ENCODE measurements around the gene ACTRT2. TPM values are rescaled to one million over a fixed set of nuclear protein-coding genes. Genes with fewer than 3 reads are reported as not detected.

The ACTRT2 gene
- total and polyA plus RNA-seq, 10 of the 15 experiments (the other 5 are each of a cell fraction or from before 2014, with no cell fraction given) = not detected

DNA sequence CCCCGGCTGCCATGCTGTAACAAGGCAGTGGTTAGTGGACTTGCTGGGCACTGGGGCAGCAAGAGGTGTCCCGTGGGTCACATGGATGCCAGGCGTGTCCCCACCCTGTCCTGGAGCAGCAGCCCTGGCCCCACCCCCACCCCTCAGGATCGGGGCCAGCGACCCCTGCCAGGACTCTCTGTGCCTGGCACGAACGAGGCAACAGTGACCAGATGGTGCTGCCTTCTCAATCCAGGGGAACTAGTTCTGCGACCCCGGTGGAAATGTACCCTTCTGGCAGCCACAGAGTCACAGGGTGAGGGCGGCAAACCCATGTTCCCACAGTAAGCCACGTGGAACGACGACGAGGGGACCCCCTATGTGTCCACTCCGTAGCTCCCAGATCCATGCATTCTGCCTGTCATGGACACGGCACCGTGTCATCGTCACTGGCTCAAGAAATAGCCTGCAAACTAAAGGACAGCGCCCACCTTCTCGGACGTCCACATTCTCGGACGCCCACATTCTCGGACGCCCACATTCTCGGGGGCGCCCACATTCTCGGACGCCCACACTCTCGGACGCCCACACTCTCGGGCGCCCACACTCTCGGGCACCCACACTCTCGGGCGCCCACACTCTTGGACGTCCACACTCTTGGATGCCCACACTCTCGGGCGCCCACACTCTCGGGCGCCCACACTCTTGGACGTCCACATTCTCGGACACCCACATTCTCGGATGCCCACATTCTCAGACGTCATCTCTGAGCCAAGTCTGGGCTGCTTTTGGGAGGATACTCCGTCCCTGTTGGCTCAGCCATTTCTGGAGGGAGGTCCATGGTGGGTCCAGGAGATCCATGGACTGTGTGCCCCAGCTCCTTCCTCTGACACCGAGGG is 19.6 kb upstream of the ACTRT2 start:
- no peak overlapping the region for H3K9ac ChIP-seq (ENCODE audit: control insufficient read depth, insufficient read depth, low read length)
- H3K79me2 ChIP-seq (ENCODE audit: control insufficient read depth, insufficient read depth, low read length) = no peaks in the 10 kb centered on the region
- no peaks in the 10 kb centered on the region for H3K27me3 ChIP-seq (replicated peaks in 1 of 2; ENCODE audit: control insufficient read depth in 2 of 2, insufficient read depth in 2 of 2, low read length in 1 of 2)
- H3K4me2 ChIP-seq (ENCODE audit: control insufficient read depth, insufficient read depth) = no peak overlapping the region
- TF ChIP-seq CEBPB (IDR thresholded peaks at IDR 0.05; ENCODE audit: borderline replicate concordance in 1 of 2, low read depth in 2 of 2, low read length in 2 of 2) (no peak), ESRRA (IDR thresholded peaks at IDR 0.05; ENCODE audit: low read length) (no peak)
- TF ChIP-seq, protein P1, sequence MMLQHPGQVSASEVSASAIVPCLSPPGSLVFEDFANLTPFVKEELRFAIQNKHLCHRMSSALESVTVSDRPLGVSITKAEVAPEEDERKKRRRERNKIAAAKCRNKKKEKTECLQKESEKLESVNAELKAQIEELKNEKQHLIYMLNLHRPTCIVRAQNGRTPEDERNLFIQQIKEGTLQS (IDR thresholded peaks at IDR 0.05; ENCODE audit: borderline replicate concordance, extremely low read depth, low read depth, low read length) = no peak
- FAIRE-seq = no peak
- H3K9me3 ChIP-seq (replicated peaks; ENCODE audit: control insufficient read depth, insufficient read depth, low read length) = no peaks in the 10 kb centered on the region; the same call in 2 of the 3 replicates
- ChIA-PET CTCF (no interaction called here), RAD21 (ENCODE audit: unreplicated experiment) (no interaction called here), POLR2A (no interaction called here), SMC1A (ENCODE audit: uncharacterized antibody, unreplicated experiment) (no interaction called here)
- intact Hi-C loops (cut with micrococcal nuclease; ENCODE audit: unreplicated experiment) = no loop called here
- ATAC-seq = no peak
- H2AFZ ChIP-seq (ENCODE audit: control insufficient read depth, low read depth, low read length) = no peak overlapping the region
- 53% methylated on average over 47 of the region's 47 CpGs for WGBS (ENCODE audit: insufficient coverage, insufficient replicate concordance, low lambda C conversion rate, missing lambda C conversion rate)
- H3K4me3 ChIP-seq = no peak overlapping the region
- no peaks in the 10 kb centered on the region for H4K20me1 ChIP-seq (ENCODE audit: control insufficient read depth, insufficient read depth)
- in situ Hi-C loops (cut with MboI) = no loop called here
- BruUV-seq (replicated peaks) = no TSS peak
- no peak for DNase-seq (ENCODE audit: low read depth, low spot score)
- no peaks in the 10 kb centered on the region for H3K36me3 ChIP-seq (ENCODE audit: control insufficient read depth in 2 of 2, insufficient read depth in 2 of 2, low read length in 1 of 2)
- H3K4me1 ChIP-seq (ENCODE audit: control insufficient read depth, insufficient read depth, low read length) = no peaks in the 10 kb centered on the region
- H3K27ac ChIP-seq (ENCODE audit: control insufficient read depth, insufficient read depth) = no peak overlapping the region

DNA sequence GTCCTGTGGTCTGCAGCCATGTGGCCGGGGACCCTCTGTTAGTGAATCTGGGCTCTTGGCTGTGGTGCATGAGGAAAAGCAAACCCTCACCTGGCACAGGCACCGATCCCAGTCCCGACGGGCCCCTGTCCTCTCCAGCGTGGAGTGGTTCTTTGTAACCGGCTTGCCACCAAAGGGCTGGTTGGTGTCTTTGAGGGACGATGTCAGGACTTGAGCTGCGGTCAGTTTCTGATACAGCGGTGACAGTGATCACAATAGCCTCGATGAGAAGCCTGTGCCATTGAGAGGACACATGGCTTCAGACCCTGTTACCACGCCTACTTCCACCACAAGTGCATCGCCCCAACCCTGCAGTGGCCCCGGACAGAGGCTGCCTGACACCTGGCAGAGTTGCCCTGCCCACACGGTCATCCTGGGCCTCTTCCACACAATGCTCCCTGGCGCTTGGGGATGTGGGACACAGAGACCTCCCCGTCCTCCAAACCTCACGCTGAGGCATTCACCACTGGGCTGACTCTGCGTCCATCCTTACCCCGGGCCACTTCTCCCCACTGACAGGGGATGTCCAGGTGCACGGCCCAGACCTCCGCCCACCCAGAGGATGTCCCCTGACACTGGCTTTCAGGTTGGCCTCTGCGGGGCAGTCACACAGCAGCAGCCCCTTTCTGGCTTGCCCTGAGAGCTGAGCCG is 18.8 kb upstream of the ACTRT2 start:
- Histone ChIP-seq H3K4me1 (ENCODE audit: control insufficient read depth, insufficient read depth, low read length) (no peaks in the 10 kb centered on the region), H3K4me3 (no peak overlapping the region), H3K36me3 (ENCODE audit: control insufficient read depth in 2 of 2, insufficient read depth in 2 of 2, low read length in 1 of 2) (no peaks in the 10 kb centered on the region), H3K9ac (ENCODE audit: control insufficient read depth, insufficient read depth, low read length) (no peak overlapping the region), H3K79me2 (ENCODE audit: control insufficient read depth, insufficient read depth, low read length) (no peaks in the 10 kb centered on the region), H3K27ac (ENCODE audit: control insufficient read depth, insufficient read depth) (no peak overlapping the region), H4K20me1 (ENCODE audit: control insufficient read depth, insufficient read depth) (no peaks in the 10 kb centered on the region), H3K27me3 (replicated peaks in 1 of 2; ENCODE audit: control insufficient read depth in 2 of 2, insufficient read depth in 2 of 2, low read length in 1 of 2) (no peaks in the 10 kb centered on the region), H2AFZ (ENCODE audit: control insufficient read depth, low read depth, low read length) (no peak overlapping the region), H3K4me2 (ENCODE audit: control insufficient read depth, insufficient read depth) (no peak overlapping the region), H3K9me3 (replicated peaks; ENCODE audit: control insufficient read depth, insufficient read depth, low read length) (no peaks in the 10 kb centered on the region; the same call in 2 of the 3 replicates)
- CTCF ChIA-PET = no interaction called here
- SMC1A ChIA-PET (ENCODE audit: uncharacterized antibody, unreplicated experiment) = no interaction called here
- RAD21 ChIA-PET (ENCODE audit: unreplicated experiment) = no interaction called here
- no peak for DNase-seq (ENCODE audit: low read depth, low spot score)
- in situ Hi-C loops (cut with MboI) = no loop called here
- POLR2A ChIA-PET = no interaction called here
- TF ChIP-seq SMARCA5 (IDR thresholded peaks at IDR 0.05) (no peak), CBFB (IDR thresholded peaks at IDR 0.05; ENCODE audit: low read depth) (no peak), MXI1 (IDR thresholded peaks at IDR 0.05; ENCODE audit: low read depth, low read length) (no peak), NRF1 (conservative IDR thresholded peaks at IDR 0.05; ENCODE audit: low read depth, low read length) (no peak), STAT3 (IDR thresholded peaks at IDR 0.05; ENCODE audit: low read depth, low read length) (no peak), JUND (IDR thresholded peaks at IDR 0.05; ENCODE audit: low read depth, low read length) (no peak)
- FAIRE-seq = no peak
- BruUV-seq (replicated peaks) = no TSS peak
- no peak for ATAC-seq
- intact Hi-C loops (cut with micrococcal nuclease; ENCODE audit: unreplicated experiment) = no loop called here
- WGBS (ENCODE audit: insufficient coverage, insufficient replicate concordance, low lambda C conversion rate, missing lambda C conversion rate) = 31% methylated on average over 22 of the region's 23 CpGs

Measured in GM12878 (cell line).